ENCODE results near the gene C16orf86.
A peak's percentile ranks its signal among the peaks of the same experiment; 100 is the strongest.

C16orf86 gene

DNA sequence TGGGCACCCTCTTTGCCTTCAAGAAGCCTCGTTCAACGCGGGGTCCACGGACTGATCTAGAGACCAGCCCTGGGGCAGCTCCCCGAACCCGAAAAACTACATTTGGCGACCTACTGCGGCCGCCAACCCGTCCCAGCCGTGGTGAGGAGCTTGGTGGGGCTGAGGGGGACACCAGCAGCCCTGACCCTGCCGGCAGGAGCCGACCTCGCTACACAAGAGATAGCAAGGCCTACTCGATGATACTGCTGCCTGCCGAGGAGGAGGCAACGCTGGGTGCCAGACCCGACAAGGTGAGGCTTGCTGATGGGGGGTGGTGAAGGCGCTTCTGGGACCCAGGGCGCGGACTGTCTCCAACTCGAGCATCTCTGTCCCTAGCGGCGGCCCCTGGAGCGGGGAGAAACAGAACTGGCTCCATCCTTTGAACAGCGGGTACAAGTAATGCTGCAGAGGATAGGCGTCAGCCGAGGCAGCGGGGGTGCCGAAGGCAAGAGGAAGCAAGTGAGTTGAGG is 12.2 kb upstream of the C16orf86 start:
- DNase-seq, result no peak

DNA sequence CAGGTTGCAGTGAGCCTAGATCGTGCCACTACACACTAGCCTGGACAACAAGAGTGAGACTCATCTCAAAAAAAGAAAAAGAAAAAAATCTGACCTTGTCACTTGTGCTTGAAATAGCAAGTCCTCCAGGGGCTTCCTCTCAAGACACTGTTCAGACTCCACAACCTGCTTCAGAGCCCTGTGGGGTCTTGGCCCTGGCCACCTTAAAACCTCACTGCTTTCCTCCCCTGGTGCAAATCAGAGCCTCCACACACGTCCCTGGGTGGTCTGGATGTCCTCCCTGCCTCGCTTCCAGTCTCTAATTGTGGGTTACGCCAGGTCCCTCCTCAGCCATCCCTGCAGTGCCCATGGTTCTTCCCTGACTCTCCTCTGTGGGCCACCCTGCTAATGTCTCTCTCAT is 11.3 kb upstream of the C16orf86 start:
- DNase-seq, result no peak

DNA sequence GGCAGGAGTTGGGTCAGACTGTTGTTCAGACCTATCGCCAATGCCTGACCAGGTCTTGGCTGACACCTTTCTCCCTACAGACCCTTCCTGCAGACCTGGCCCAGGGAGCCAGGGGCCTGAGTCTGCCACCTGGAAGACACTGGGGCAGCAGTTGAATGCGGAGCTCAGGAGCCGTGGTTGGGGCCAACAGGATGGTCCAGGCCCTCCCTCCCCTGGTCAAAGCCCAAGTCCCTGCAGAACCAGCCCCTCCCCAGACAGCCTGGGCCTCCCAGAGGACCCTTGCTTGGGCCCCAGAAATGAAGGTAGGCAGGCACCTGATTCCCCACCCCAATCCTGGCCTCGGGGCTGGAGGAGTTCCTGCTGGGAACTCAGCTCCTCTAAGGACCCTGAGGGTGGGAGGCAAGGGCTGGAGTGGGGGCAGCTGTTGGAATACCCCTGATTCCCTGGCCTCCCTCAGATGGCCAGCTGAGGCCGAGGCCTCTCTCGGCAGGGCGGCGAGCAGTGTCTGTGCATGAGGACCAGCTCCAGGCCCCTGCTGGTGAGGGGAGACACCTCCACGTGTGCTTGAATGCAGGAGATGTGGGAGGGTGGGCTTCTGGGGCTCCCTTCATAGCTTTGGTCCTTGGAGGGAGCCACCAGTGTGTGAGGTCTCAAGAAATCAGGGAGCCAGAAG is 10.1 kb upstream of the C16orf86 start:
- no peak for DNase-seq

DNA sequence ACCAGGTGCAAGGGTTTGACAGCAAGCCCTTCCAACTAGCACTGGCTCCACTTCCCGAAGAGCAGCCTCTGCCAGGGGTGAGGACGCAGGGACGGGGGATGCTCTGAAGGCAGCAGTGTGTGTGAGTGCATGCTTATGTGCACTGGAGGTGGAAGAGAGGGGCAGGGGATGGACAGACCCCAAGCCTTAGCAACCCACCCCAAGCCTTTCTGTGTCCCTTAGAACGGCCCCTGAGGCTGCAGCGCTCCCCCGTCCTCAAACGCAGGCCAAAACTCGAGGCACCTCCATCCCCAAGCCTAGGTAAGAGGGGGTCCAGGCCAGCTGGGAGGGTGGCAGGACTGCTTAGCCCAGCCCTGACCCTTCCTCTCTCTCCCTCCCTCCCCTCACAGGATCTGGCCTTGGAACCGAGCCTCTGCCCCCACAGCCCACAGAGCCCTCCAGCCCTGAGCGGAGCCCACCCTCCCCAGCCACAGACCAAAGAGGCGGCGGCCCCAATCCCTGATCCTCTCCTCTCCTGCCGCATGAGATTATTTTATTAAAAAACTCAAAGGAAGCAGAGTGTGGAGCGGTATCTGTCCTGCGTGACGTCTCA is 9.5 kb upstream of the C16orf86 start:
- no peak for DNase-seq

DNA sequence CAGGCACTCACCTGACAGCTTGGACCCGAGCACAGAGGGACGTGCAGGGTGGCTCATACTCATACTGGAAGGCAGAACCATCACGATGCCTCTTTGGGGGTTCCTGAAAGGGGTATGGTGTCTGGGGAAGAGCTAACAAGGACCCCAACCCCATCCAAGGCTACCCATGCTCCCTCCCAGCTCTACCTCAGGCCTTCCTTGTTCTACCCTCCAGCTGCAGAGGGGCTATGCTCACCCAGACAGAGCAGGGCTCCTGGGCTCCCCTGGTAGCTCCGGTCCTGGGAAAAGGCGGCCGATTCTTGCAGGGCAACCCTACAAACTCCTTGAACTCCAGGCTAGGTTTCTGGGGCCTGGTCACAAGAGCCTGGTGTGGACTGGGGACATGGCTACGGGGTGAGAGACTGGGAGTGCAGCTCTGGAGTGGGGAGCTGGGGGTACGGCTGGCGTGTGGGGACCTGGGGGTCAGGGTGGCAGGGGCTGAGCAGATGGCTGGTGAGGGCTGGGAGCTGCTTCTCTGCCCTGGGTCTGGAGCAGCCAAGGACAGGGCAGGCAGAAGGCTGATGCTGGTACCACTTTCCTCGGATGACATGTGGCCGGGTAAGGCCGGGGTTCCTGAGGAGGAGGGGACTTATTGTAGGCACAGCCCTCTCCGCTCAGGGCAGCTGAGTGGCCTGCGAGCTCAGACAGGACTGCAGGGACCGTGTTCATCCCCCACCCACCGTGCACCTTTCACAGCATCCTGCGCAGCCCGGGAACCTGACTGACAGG is 8.7 kb upstream of the C16orf86 start:
- no peak for DNase-seq

DNA sequence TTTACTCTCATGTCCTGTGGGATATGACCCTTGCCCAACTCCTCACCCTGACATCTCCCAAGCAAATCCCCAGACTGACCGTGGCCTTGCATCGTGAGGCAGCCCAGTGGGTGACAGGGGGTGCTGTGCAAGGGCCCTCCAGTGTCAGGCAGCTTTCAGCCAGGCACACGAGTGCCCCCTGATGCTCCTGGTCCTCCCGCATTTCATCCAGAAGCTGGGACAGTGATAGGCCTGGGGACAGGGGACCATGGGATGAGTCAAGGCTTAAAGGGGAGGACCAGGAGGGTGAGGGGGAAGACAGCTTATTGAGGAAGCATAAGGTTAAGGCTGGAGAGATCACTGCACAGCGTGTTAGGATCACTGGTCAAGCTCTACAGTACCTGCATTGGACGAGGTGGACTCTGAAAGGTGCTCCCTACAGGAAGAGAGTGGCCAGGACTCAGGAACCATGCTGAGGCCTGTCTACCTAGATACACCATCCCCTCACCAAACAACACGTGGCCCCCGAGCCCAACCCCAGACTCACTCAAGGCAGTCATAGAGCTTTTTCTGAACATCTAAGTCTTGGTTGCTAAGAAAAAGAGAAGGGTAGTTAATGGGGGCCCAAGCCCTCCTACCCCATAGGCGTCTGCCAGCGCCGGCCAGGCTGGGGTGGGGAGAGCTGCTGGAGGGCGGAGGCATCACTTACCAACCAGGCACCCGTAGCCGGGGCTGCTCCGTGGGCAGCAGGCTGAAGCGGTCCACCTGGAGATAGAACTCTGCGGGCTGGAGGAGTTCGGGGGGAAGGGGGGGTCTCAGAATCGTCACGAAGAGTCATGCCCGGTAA is 7.6 kb upstream of the C16orf86 start:
- DNase-seq, result no peak

DNA sequence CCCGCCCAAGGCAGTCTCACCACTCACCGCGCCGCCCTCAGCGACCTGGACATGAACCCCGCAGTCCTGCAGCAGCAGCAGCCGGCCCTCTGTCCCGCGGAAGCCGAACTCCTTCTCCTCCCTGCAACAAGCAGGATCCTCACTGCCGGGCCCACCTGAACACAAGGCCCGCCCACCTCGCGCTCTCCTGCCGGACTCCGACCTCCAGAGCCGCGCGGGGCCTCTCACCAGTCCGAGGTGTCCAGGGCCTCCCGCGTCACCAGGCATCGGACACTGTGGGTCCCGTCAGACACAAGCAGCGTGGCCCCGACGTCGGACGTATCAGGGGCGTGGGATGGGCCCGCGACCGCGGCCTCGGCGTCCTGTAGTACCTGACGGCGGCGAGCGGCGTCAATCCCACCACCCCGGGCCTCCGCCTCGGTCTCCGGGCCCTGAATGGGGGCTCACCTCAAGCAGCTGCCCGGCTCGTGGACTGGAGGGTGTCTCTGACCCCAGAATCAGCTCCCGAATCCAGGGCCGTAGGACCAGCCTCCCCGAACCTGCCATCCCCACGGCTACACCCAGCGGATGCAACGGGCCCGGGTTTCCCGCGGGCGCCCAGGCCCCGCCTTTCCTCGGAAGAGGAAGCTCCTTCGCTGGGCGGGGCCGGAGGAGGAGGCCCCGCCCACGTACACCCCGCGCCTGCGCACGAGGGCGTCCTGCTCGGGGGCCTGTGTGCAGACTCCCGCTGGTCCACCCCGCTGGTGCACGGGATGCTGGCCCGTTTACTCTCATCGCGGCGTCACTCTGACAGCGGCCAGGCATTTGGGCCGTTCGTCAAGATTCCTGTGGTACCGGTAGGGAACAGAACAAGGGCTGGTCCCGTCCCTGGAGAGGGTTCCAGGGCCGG is 6.7 kb upstream of the C16orf86 start, which contains the start of gene ACD:
ACD (minus strand) TSS at position 586 of the 889 bp plus-strand sequence; CDS start at position 546, 40 bp downstream.
- DNase-seq, result peak; percentile 90

DNA sequence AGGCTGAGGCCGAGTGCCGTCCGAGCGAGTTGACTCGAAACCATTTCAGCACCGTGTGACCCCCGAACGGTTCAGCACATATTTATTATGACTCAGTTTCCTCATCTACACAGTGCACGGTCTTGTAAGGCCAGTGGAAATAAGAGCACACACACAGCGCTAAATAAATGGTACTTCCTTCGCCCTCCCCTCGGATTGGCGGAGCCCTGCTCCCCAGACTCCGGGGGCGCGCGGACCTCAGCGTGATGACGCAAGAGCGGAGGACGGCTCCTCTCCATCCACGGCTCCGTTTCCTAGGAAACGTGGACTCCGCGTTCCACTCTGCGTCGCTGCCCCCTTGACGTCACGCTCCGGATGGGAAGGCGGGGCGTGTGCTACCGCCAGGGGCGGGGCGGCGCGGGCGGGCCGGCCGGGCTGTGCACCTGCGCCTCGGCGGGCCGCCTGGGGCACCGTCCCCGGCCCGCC is 6.0 kb upstream of the C16orf86 start, which contains the start of gene PARD6A:
PARD6A (plus strand) TSS at position 397 of the 465 bp plus-strand sequence. CDS start 79 bp downstream, outside the sequence.
- peak; percentile 78 for DNase-seq

DNA sequence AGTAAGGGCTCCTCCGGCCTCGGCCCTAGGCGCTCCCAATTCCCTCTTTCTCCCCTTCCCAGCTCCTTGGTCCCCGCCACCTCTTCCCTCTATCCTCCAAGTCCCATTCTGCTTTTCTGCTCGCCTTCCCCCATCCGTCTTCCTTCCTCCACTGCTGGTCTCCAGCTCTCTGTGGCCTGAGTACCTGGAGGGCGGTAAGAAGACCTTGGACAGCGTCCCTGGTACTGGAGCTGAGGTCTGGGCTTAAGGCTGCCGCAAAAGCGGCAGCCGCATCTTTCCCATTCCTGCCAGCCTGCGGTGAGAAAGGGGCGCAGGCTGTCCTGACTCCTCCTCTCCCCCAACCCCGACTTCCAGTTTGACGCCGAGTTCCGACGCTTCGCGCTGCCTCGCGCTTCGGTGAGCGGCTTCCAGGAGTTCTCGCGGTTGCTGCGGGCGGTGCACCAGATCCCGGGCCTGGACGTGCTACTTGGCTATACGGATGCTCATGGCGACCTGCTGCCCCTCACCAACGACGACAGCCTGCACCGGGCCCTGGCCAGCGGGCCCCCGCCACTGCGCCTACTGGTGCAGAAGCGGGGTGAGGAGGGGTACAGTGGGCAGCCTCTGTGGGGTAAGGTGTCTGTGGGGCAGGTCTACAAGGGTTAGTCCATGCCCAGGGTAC is 5.4 kb upstream of the C16orf86 start:
- DNase-seq, result no peak

DNA sequence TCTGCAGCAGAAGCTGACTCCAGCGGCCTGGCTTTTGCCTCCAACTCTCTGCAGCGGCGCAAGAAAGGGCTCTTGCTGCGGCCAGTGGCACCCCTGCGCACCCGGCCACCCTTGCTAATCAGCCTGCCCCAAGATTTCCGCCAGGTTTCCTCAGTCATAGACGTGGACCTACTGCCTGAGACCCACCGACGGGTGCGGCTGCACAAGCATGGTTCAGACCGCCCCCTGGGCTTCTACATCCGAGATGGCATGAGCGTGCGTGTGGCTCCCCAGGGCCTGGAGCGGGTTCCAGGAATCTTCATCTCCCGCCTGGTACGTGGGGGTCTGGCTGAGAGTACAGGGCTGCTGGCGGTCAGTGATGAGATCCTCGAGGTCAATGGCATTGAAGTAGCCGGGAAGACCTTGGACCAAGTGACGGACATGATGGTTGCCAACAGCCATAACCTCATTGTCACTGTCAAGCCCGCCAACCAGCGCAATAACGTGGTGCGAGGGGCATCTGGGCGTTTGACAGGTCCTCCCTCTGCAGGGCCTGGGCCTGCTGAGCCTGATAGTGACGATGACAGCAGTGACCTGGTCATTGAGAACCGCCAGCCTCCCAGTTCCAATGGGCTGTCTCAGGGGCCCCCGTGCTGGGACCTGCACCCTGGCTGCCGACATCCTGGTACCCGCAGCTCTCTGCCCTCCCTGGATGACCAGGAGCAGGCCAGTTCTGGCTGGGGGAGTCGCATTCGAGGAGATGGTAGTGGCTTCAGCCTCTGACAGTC is 4.5 kb upstream of the C16orf86 start:
- DNase-seq, result no peak

DNA sequence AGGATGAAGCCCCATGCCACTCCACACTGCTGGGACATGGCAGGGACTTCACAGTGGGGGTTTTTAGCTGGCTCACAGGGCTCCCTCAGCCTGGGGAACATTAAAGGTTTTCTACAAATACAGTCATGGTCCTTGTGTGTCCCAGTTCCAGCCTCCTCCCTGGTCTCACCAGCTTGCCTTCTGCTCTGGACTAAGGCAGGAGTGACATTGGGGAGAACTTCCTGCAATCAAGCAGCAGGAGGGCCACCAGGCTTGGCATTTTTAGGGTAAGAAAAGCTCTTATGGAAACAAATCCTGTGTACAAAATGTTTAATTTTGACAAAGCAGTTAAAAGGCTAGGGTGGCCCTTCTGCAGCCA is 4.0 kb upstream of the C16orf86 start:
- no peak for DNase-seq

DNA sequence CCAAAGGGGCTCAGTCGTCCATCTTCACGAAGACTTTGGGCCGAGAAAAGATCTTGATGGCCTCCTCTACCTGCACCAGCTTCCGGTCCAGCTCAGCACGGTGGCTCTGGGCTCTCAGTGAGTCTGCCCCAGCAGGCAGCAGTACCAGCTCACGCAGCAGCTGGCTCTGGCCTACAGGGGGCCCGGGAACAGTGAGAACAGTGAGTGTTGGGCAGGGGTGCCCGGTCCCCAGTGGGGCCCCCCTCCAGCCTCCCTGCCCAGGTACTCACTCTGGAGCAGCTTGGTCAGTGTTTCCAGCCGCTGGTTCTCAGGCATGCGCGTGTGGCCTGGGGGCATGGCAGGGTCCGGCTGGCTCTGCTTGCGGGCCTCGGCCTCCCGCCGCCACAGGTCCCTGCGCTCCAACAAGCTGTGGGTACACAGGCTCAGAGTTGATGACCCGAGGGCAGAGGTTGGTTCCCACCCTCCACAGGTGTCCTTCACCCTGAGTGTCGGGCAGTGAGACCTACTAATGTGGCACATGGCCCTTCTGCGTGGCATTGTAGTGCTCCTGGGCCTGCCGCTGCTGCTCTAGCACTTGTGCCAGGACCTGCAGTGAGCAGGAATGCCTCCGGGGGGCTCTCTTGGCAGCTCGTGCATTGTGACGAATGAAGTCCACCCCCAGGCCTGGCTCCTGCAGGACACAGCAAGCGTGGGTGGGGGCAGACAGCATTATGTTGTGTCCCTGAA is 3.3 kb upstream of the C16orf86 start:
- DNase-seq, result peak; percentile 8

DNA sequence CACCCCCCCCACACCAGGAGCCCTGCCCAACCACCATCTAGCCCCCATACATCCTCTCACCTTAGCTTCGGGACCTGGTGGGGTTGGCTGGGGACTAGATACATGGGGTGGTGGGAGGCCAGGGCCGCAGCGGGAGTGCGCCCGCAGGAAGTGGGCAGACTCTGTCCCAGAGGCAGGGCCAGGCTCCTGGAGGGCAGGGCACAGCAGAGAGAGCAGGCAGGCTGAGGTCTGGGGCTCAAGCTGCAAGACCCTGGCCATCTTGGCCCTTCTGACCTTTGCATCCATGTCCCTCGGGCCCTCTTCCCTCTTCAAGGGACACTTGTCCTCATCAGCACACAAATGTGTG is 2.8 kb upstream of the C16orf86 start:
- no peak for DNase-seq

DNA sequence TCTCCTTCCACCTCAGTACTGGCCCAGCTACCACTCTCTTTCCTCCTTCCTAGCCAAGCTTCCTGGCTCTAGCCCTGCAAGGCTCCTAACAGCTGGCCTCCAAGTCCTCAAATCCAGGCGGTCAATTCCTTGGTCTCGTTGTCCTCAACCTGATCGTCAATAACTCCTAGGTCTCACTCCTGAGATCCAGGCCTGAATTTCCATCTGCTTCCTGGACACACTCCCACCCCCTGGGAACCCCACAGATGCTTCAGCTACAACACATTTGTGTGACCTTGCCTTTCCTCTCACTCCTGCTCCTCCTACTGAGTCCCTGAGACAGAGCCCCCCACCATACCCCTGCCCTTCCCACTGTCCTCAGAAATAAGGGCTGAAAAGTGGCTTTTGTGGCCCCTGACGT is 2.4 kb upstream of the C16orf86 start:
- DNase-seq, result no peak

DNA sequence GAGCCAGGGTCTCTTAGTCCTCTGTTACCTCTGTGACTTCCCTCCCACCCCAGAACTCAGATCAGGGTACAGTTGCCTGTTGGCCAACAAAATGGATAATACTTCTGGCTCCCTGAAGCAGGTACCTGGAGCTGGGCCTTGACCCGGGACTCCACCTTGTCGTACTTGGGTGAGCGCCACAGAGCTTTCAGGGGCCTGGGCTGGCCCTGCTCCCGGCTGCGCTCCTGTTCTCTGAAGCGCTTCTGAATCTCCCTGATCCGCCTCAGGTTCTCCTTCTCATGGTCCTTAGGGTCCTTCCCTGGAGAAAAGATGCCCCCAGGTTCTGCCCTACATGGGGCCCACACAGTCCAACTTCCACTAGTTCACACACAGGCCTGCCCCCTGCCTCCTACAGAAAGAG is 1.7 kb upstream of the C16orf86 start:
- no peak for DNase-seq

DNA sequence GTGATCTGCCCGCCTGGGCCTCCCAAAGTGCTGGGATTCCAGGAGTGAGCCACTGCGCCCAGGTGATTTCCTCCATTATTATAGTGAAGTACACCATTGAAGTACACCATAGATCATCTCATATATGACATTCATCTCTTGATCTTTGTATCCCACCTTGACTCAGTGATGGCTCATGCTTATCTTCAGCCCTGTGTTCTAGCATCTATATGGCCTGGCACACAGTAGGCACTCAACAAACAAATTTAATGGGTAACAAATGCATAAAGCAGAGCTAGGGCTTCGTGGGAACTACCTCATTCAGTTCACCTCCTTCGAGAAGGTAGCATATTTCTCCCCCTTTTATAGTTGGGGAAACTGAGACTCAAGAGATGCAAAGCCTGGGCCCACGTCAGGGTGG is 1.0 kb upstream of the C16orf86 start:
- DNase-seq, result no peak

DNA sequence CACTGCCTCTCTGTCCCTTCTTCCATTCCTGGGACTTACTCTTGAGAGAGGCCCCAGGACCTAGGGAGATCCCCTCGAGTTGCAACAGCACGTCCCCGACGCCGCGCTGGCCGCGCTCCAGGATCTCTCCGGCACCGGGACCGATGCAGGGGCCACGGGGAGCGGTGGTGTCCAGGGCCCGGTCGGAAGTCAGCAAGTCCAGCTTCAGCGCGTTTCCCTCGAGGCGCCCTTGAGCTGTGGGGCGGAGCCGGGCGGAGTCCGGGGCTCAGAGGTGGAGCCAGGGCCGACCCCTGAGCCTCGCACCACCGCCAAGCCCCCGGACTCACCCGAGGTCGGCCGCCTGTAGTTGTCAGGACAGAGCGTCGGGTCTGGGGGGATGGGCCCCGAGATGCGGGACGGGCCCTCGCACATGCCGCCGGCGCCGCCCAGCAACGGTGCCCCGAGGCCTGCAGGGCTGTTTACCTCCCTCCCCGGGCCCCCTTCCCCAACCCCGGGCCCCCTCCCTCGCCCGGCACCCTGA is 522 bp upstream of the C16orf86 start:
- DNase-seq, result no peak

DNA sequence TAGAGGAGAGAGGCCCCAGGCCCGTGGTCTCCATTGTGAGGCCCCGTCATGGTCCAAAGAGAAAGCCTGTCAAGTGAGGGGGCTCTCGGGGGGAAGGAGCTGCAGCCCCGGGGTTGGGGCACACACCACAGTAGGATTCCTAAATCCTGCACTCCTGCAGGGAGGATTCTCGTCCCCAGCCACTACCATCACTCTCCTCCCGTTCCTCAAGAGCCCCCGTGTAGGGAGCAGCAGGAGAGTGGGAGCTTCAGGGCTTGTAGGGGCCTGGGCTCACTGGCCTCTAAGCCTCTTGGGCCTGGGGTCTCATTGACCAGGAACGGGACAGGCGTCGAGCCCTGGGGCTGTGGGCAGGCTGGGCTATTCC is 821 bp downstream of the C16orf86 start:
- DNase-seq, result no peak

DNA sequence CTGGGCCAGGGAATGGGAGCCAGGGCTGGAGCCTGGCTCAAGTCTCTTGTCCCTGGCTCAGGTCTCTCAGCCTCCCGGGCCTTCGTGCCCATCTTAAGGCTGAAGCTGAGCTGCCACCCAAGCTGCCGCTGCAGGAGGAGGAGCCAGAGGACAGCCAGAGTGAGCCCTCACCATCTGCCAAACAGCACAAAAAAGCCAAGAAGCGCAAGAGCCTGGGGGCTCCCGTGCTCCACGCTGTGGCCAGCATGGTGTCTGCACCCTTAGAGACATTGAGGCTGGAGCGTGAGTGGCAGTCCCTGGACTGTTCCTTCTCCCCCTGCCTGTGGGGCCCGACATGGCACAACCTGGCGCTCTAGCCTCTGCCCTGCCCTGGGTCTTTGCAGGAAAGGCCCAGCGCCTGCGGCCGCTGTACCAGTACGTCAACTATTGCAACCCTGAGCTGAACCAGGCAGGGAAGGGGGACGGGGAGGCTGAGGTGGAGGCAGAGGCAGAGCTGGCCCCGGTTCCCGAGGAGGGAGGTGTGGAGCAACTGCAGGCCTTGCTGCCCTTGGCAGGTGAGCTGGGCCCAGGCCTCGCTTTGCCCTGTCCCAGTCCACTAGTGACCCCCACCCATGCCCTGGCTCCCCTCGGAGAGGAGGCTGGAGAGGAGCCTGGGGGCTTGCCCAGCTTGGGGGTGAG is 1.3 kb downstream of the C16orf86 start:
- DNase-seq, result peak; percentile 74

Measured in KG1 (cell line).